Smooth muscle cell (in vitro differentiated cells): ENCODE results near the gene AP3M1. TPM values are rescaled to one million over a fixed set of nuclear protein-coding genes. Genes with fewer than 3 reads are reported as not detected.

Source experiments
- DNase-seq: peaks from one replicate; lab custom pipeline; 2025; ENCODE audit not compliant: unreplicated experiment; lab: John Stamatoyannopoulos, UW
- H2AFZ ChIP-seq: fragments of 200-600 bp; sonication (generic); 2 replicates; pipeline ENCODE4 v1.6.0; 2016; ENCODE audit warnings: antibody characterized with exemption, low read depth, mild to moderate bottlenecking
- H3F3A ChIP-seq: fragments of 200-600 bp; sonication (generic); 2 replicates; pipeline ENCODE4 v1.6.0; 2017; ENCODE audit warnings: antibody characterized with exemption, low read depth
- H3K27ac ChIP-seq: fragments of 200-600 bp; sonication (generic); 2 replicates; pipeline ENCODE4 v1.5.1; 2016; ENCODE audit warnings: low read depth, mild to moderate bottlenecking
- H3K27me3 ChIP-seq: fragments of 200-600 bp; sonication (generic); 2 replicates; pipeline ENCODE4 v1.6.1; 2016; ENCODE audit warnings: low read depth, mild to moderate bottlenecking
- H3K36me3 ChIP-seq: fragments of 200-600 bp; sonication (generic); 2 replicates; pipeline ENCODE4 v1.5.1; 2016; ENCODE audit warnings: low read depth
- H3K4me1 ChIP-seq: fragments of 200-600 bp; sonication (generic); 2 replicates; pipeline ENCODE4 v1.5.1; 2016; ENCODE audit warnings: low read depth
- H3K4me2 ChIP-seq: fragments of 200-600 bp; sonication (generic); 2 replicates; pipeline ENCODE4 v1.6.0; 2016; ENCODE audit warnings: mild to moderate bottlenecking
- H3K4me3 ChIP-seq: fragments of 200-600 bp; sonication (generic); 2 replicates; pipeline ENCODE4 v1.5.1; 2016; ENCODE audit warnings: mild to moderate bottlenecking
- H3K79me2 ChIP-seq: fragments of 200-600 bp; sonication (generic); 2 replicates; pipeline ENCODE4 v1.6.0; 2016; ENCODE audit warnings: low read depth, mild to moderate bottlenecking
- H3K9ac ChIP-seq: fragments of 200-600 bp; sonication (generic); 2 replicates; pipeline ENCODE4 v1.6.0; 2016; ENCODE audit warnings: low read depth
- H3K9me3 ChIP-seq: fragments of 200-600 bp; sonication (generic); replicated peaks from 2 replicates; pipeline ENCODE4 v1.5.1; 2016; ENCODE audit warnings: low read depth
- H4K20me1 ChIP-seq: fragments of 200-600 bp; sonication (generic); 2 replicates; pipeline ENCODE4 v1.6.0; 2016; ENCODE audit warnings: low read depth
- WGBS: methylation state at CpG from one replicate; pipeline ENCODE4 v1.1.7; 2016; ENCODE audit warnings: low lambda C conversion rate; 5-methylcytosine and 5-hydroxymethylcytosine counted together
- polyA plus RNA-seq: library from polyadenylated mRNA; unstranded; fragments of >200 nt; fragmentation: Nextera tagmentation; extraction: Ambion mirVana; gene quantifications from 2 replicates; pipeline ENCODE4 v1.2.1, GENCODE V29; 2016
- total RNA-seq: library from RNA; depleted of rRNA; stranded (reverse); fragments of >200 nt; gene quantifications from 2 replicates; pipeline ENCODE4 v1.2.3, GENCODE V29; 2014
- TF ChIP-seq, protein P1 (sequence below): fragments of 200-600 bp; sonication (generic); IDR thresholded peaks from 2 replicates; pipeline ENCODE4 v1.5.1; 2017; ENCODE audit warnings: borderline replicate concordance, mild to moderate bottlenecking, antibody characterized with exemption; ENCODE audit not compliant: insufficient read depth, poor library complexity, severe bottlenecking

AP3M1 gene
- total and polyA plus RNA-seq, 2 experiments from 2014 or later = 18.3 to 29.3 TPM

DNA sequence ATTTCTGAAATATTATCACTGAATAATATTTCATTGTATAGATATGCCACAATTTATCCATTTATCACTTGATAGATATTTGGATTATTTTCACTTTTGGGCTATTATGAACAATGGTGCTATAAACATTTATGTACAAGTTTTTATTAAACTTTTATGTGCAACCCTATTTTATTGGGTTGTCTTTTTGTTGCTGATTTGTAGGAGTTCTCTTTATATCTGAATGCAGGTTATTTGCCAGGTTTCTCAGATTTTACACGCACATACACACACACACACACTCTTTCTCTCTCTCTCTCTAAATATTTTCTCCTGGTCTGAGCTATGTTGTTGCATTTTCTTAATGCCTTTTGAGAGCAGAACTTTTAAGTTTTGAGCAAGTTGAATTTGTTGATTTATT, 36.6 kb upstream of the AP3M1 start:
- Histone ChIP-seq H3F3A (peaks cover 5% of the 10 kb centered on the region), H3K4me1 (peaks cover 14% of the 10 kb centered on the region), H3K9ac (no peak overlapping the region), H3K4me2 (no peak overlapping the region), H3K9me3 (no peaks in the 10 kb centered on the region), H3K4me3 (no peak overlapping the region), H3K27me3 (no peaks in the 10 kb centered on the region), H3K36me3 (no peaks in the 10 kb centered on the region), H2AFZ (no peak overlapping the region), H4K20me1 (peaks cover 8% of the 10 kb centered on the region), H3K27ac (peak overlapping the region; percentile 23), H3K79me2 (peaks cover 69% of the 10 kb centered on the region)
- WGBS = 96% methylated on average over 1 of the region's 1 CpG
- no peak for DNase-seq
- TF ChIP-seq, protein P1, sequence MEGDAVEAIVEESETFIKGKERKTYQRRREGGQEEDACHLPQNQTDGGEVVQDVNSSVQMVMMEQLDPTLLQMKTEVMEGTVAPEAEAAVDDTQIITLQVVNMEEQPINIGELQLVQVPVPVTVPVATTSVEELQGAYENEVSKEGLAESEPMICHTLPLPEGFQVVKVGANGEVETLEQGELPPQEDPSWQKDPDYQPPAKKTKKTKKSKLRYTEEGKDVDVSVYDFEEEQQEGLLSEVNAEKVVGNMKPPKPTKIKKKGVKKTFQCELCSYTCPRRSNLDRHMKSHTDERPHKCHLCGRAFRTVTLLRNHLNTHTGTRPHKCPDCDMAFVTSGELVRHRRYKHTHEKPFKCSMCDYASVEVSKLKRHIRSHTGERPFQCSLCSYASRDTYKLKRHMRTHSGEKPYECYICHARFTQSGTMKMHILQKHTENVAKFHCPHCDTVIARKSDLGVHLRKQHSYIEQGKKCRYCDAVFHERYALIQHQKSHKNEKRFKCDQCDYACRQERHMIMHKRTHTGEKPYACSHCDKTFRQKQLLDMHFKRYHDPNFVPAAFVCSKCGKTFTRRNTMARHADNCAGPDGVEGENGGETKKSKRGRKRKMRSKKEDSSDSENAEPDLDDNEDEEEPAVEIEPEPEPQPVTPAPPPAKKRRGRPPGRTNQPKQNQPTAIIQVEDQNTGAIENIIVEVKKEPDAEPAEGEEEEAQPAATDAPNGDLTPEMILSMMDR = no peak

DNA sequence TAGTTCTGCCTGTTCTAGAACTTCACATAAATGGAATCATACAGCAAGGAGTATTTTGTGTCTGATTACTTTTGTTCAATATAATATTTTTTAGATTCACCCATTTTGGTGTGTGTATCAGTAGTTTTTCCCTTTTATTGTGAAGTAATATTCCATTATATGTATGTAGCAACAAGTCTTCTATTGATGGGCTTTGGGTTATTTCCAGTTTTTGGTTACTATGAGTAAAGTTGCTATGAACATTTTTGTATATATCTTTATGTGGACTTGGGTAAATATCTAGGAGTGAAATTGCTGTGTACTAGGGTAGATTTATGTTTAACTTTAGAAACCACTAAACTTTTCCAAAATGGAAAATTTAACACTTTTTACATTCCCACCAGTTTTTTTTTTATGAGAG, 36.0 kb upstream of the AP3M1 start:
- no peak for DNase-seq
- Histone ChIP-seq H3K27ac (no peak overlapping the region), H3K4me2 (no peak overlapping the region), H3F3A (peaks cover 5% of the 10 kb centered on the region), H3K4me3 (no peak overlapping the region), H3K9ac (no peak overlapping the region), H3K27me3 (no peaks in the 10 kb centered on the region), H2AFZ (no peak overlapping the region), H3K9me3 (no peaks in the 10 kb centered on the region), H4K20me1 (peaks cover 11% of the 10 kb centered on the region), H3K36me3 (no peaks in the 10 kb centered on the region), H3K79me2 (peaks cover 69% of the 10 kb centered on the region), H3K4me1 (peaks cover 14% of the 10 kb centered on the region)
- TF ChIP-seq, protein P1 = no peak

DNA sequence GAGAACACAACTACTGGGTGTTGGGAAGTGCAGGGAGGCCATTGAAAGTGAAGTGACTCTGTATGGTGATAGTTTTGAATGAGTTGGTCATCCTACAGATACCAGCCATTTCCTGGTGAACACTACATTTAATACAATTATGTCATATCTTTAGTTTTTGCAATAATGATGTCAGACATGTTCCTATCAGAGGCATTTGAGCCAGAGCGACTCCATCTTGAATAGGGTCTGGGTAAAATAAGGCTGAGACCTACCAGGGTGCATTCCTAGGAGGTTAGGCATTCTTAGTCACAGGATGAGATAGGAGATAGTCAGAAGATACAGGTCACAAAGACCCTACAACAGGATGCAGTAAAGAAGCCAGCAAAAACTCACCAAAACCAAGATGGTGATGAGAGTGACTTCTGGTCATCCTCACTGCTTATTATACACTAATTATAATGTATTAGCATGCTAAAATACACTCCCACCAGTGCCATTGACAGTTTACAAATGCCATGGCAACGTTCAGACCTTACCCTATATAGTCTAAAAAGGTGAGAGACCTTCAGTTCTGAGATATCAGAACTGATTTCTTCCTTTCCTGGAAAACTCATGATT, 28.6 kb upstream of the AP3M1 start:
- Histone ChIP-seq H3K27ac (no peak overlapping the region), H3K9me3 (no peaks in the 10 kb centered on the region), H3K9ac (no peak overlapping the region), H2AFZ (no peak overlapping the region), H3K4me3 (no peak overlapping the region), H3K4me1 (peaks cover 7% of the 10 kb centered on the region), H3K36me3 (no peaks in the 10 kb centered on the region), H4K20me1 (peaks cover 7% of the 10 kb centered on the region), H3K4me2 (no peak overlapping the region), H3F3A (no peaks in the 10 kb centered on the region), H3K27me3 (no peaks in the 10 kb centered on the region), H3K79me2 (peaks cover 37% of the 10 kb centered on the region)
- TF ChIP-seq, protein P1 = no peak
- DNase-seq = no peak
- 84% methylated on average over 2 of the region's 2 CpGs for WGBS

GRCh38 chr10:74178042-74178791, 27.6 kb upstream of the AP3M1 start:
- Histone ChIP-seq H3K9me3 (no peaks in the 10 kb centered on the region), H3K4me3 (peak overlapping the region; percentile 71), H2AFZ (no peak overlapping the region), H3K9ac (no peak overlapping the region), H3K79me2 (peaks cover 29% of the 10 kb centered on the region), H3F3A (no peaks in the 10 kb centered on the region), H3K27me3 (no peaks in the 10 kb centered on the region), H4K20me1 (peaks cover 7% of the 10 kb centered on the region), H3K4me2 (peak overlapping the region; percentile 12), H3K36me3 (no peaks in the 10 kb centered on the region), H3K27ac (no peak overlapping the region), H3K4me1 (peaks cover 7% of the 10 kb centered on the region)
- TF ChIP-seq, protein P1 = no peak
- 80% methylated on average over 5 of the region's 5 CpGs for WGBS
- no peak for DNase-seq
